OCI-LY7 (cell line): ENCODE data around the gene HSPBP1. TPM values are rescaled to one million over a fixed set of nuclear protein-coding genes. Genes with fewer than 3 reads are reported as not detected.

Experiments
- BruUV-seq: library from RNA; stranded (reverse); fragments of 400-500 nt; replicated peaks from 2 replicates; lab custom pipeline; 2021; lab: Mats Ljungman, UMichigan
- CTCF ChIA-PET: fragments of 300-600 bp; sonication (Branson Sonifier 250); formaldehyde crosslinking; loops from one replicate; lab custom pipeline; 2022; ENCODE audit warnings: antibody characterized with exemption; ENCODE audit not compliant: unreplicated experiment; lab: Charles Lee
- POLR2A ChIA-PET: fragments of 300-600 bp; sonication (Branson Sonifier 250); formaldehyde crosslinking; loops from one replicate; lab custom pipeline; 2022; ENCODE audit warnings: antibody characterized with exemption; lab: Charles Lee
- DNase-seq: peaks from one replicate; pipeline ENCODE4 v3.0.0-alpha.2; 2015; ENCODE audit warnings: low spot score
- H2AFZ ChIP-seq: fragments of 200-600 bp; sonication (generic), shearing (Covaris generic); 2 replicates; pipeline ENCODE4 v1.6.1; 2014; ENCODE audit warnings: mild to moderate bottlenecking, antibody characterized with exemption, low read length, moderate library complexity
- H3K27ac ChIP-seq: fragments of 200-600 bp; sonication (generic); 2 replicates; pipeline ENCODE4 v1.5.1; 2014; ENCODE audit warnings: mixed run types, low read depth, mild to moderate bottlenecking, moderate library complexity, low read length, inconsistent platforms; ENCODE audit not compliant: poor library complexity, severe bottlenecking
- H3K36me3 ChIP-seq: fragments of 200-600 bp; sonication (generic); 2 replicates; pipeline ENCODE4 v1.6.1; 2014; ENCODE audit warnings: mild to moderate bottlenecking, antibody characterized with exemption, low read length, moderate library complexity, mixed read lengths; ENCODE audit not compliant: insufficient read depth
- H3K4me1 ChIP-seq: fragments of 200-600 bp; sonication (generic); 2 replicates; pipeline ENCODE4 v1.5.1; 2014; ENCODE audit warnings: mild to moderate bottlenecking, low read length; ENCODE audit not compliant: insufficient read depth, poor library complexity, severe bottlenecking
- H3K4me2 ChIP-seq: fragments of 200-600 bp; sonication (generic); 2 replicates; pipeline ENCODE4 v1.6.1; 2014; ENCODE audit warnings: mild to moderate bottlenecking, low read length
- H3K4me3 ChIP-seq: fragments of 200-600 bp; sonication (generic); 2 replicates; pipeline ENCODE4 v1.5.1; 2014; ENCODE audit warnings: mild to moderate bottlenecking, low read depth, low read length; ENCODE audit not compliant: poor library complexity, severe bottlenecking
- H3K79me2 ChIP-seq: fragments of 200-600 bp; sonication (generic); 2 replicates; pipeline ENCODE4 v1.6.1; 2016; ENCODE audit warnings: low read depth, mild to moderate bottlenecking, low read length, moderate library complexity, mixed read lengths; ENCODE audit not compliant: insufficient read depth
- H3K9me2 ChIP-seq: fragments of 200-600 bp; sonication (generic); 2 replicates; pipeline ENCODE4 v1.6.1; 2016; ENCODE audit warnings: mild to moderate bottlenecking, low read length, mixed read lengths; ENCODE audit not compliant: insufficient read depth
- H3K9me3 ChIP-seq: fragments of 200-600 bp; sonication (generic); 2 replicates; pipeline ENCODE4 v1.6.1; 2014; ENCODE audit warnings: mild to moderate bottlenecking, mixed run types, low read length, mixed read lengths
- H4K20me1 ChIP-seq: fragments of 200-600 bp; sonication (generic); 2 replicates; pipeline ENCODE4 v1.6.1; 2014; ENCODE audit warnings: mild to moderate bottlenecking, antibody characterized with exemption, low read length, moderate library complexity, mixed read lengths; ENCODE audit not compliant: insufficient read depth
- CTCF ChIP-seq: fragments of 200-600 bp; sonication (generic); conservative IDR thresholded peaks from 2 replicates; pipeline ENCODE4 v1.5.1; 2014; ENCODE audit warnings: mild to moderate bottlenecking, antibody characterized with exemption, low read length, moderate library complexity, mixed read lengths
- EZH2phosphoT487 ChIP-seq: fragments of 200-600 bp; sonication (generic); IDR thresholded peaks from 2 replicates; pipeline ENCODE4 v1.6.1; 2018; ENCODE audit warnings: low read depth, borderline replicate concordance, mild to moderate bottlenecking, mixed run types, antibody characterized with exemption, low read length, moderate library complexity, mixed read lengths
- intact Hi-C: fragments of 100-400 bp; cut with micrococcal nuclease; formaldehyde crosslinking; loops from one replicate; pipeline ENCODE4 v1.10.0; 2022; ENCODE audit not compliant: unreplicated experiment
- total RNA-seq, 2 experiments: library from RNA; depleted of rRNA in 1 of 2; stranded (reverse); fragments of >200 nt in 1 of 2; shearing (Covaris generic) in 1 of 2; gene quantifications; 2 replicates each; pipeline ENCODE4 v1.2.3, GENCODE V29; 2014 to 2022

The HSPBP1 gene
- total RNA-seq, 2 experiments from 2014 or later, result 38.7 to 41.3 TPM

GRCh38 chr19:55289117-55289796, 9.3 kb upstream of the HSPBP1 start:
- CTCF ChIA-PET, result no interaction called here
- POLR2A ChIA-PET, result no interaction called here

GRCh38 chr19:55287361-55288079, 7.6 kb upstream of the HSPBP1 start:
- POLR2A ChIA-PET, result no interaction called here
- Histone ChIP-seq H3K4me3 (no peak overlapping the region), H3K9me2 (no peaks in the 10 kb centered on the region), H3K27ac (no peak overlapping the region), H3K9me3 (no peaks in the 10 kb centered on the region), H3K4me1 (peaks cover 33% of the 10 kb centered on the region), H4K20me1 (no peaks in the 10 kb centered on the region), H3K4me2 (no peak overlapping the region), H2AFZ (no peak overlapping the region), H3K36me3 (peaks cover 33% of the 10 kb centered on the region), H3K79me2 (no peaks in the 10 kb centered on the region; the same call in 1 of the 2 replicates)
- TF ChIP-seq EZH2phosphoT487 (no peak), CTCF (no peak)
- intact Hi-C loops, result no loop called here
- no peak for DNase-seq
- BruUV-seq, result no TSS peak
- CTCF ChIA-PET, result no interaction called here

More at GRCh38 chr19:55289117-55289796, 9.3 kb upstream of the HSPBP1 start:
- no peak overlapping the region for H3K4me2 ChIP-seq
- intact Hi-C loops, result no loop called here
- H3K4me3 ChIP-seq, result no peak overlapping the region
- H3K9me3 ChIP-seq, result no peaks in the 10 kb centered on the region
- no peak overlapping the region for H3K27ac ChIP-seq
- H3K4me1 ChIP-seq, result peaks cover 22% of the 10 kb centered on the region
- no peak overlapping the region for H2AFZ ChIP-seq
- no TSS peak for BruUV-seq
- H3K79me2 ChIP-seq, result no peaks in the 10 kb centered on the region
- no peak for DNase-seq
- H3K36me3 ChIP-seq, result peaks cover 33% of the 10 kb centered on the region
- TF ChIP-seq EZH2phosphoT487 (no peak), CTCF (no peak)
- no peaks in the 10 kb centered on the region for H4K20me1 ChIP-seq
- H3K9me2 ChIP-seq, result no peaks in the 10 kb centered on the region
